Activated CD4-positive, alpha-beta T cell treated with anti-CD3 and anti-CD28 coated beads for 1 hour (primary cell): ENCODE results near the gene RNF32.

Experiments
- DNase-seq: peaks from one replicate; pipeline ENCODE4 v3.0.0-alpha.2; 2020

RNF32 gene

GRCh38 chr7:156640257-156640948, at the start of gene RNF32:
TSS of gene RNF32 (plus strand) at chr7:156640774. CDS start at chr7:156643878, 3,104 bp downstream.
- DNase-seq = peak; percentile 96

- DNase-seq = no peak
Observed at GRCh38 chr7:156592155-156592884, 48.3 kb upstream of the RNF32 start.

- no peak for DNase-seq
Observed at GRCh38 chr7:156594283-156595080, 46.1 kb upstream of the RNF32 start.

- no peak for DNase-seq
Observed at GRCh38 chr7:156600496-156600895, 40.1 kb upstream of the RNF32 start.

GRCh38 chr7:156602283-156602682, 38.3 kb upstream of the RNF32 start:
- no peak for DNase-seq

- no peak for DNase-seq
Observed at GRCh38 chr7:156603011-156603410, 37.6 kb upstream of the RNF32 start.

GRCh38 chr7:156603629-156604028, 36.9 kb upstream of the RNF32 start:
- no peak for DNase-seq

- DNase-seq = no peak
Observed at GRCh38 chr7:156604311-156604710, 36.3 kb upstream of the RNF32 start.

- DNase-seq = no peak
Observed at GRCh38 chr7:156604836-156605695, 35.5 kb upstream of the RNF32 start.

- no peak for DNase-seq
Observed at GRCh38 chr7:156606135-156606534, 34.4 kb upstream of the RNF32 start.

- DNase-seq = no peak
Observed at GRCh38 chr7:156606691-156607331, 33.8 kb upstream of the RNF32 start.

GRCh38 chr7:156607332-156608172, 33.0 kb upstream of the RNF32 start:
- no peak for DNase-seq

GRCh38 chr7:156608173-156608478, 32.4 kb upstream of the RNF32 start:
- DNase-seq = no peak

- no peak for DNase-seq
Observed at GRCh38 chr7:156609010-156609877, 31.3 kb upstream of the RNF32 start.

- DNase-seq = no peak
Observed at GRCh38 chr7:156610130-156610529, 30.4 kb upstream of the RNF32 start.

- no peak for DNase-seq
Observed at GRCh38 chr7:156610601-156611000, 30.0 kb upstream of the RNF32 start.

GRCh38 chr7:156611014-156612010, 29.3 kb upstream of the RNF32 start:
- DNase-seq = no peak

GRCh38 chr7:156612930-156613329, 27.6 kb upstream of the RNF32 start:
- DNase-seq = peak; percentile 66
